Neural progenitor cell (in vitro differentiated cells): ENCODE measurements around the gene BRINP3. TPM values are rescaled to one million over a fixed set of nuclear protein-coding genes. Genes with fewer than 3 reads are reported as not detected.

Source experiments
- DNase-seq: peaks from one replicate; pipeline ENCODE4 v3.0.0-alpha.2; 2016; ENCODE audit warnings: low spot score
- H2AFZ ChIP-seq: fragments of 200-600 bp; sonication (generic); replicated peaks from 2 replicates; pipeline ENCODE4 v1.6.1; 2016; ENCODE audit warnings: antibody characterized with exemption
- H3F3A ChIP-seq: fragments of 200-600 bp; sonication (generic); 2 replicates; pipeline ENCODE4 v1.6.1; 2016; ENCODE audit warnings: antibody characterized with exemption, low read depth
- H3K27ac ChIP-seq: fragments of 200-600 bp; sonication (generic); 2 replicates; pipeline ENCODE4 v1.5.1; 2016; ENCODE audit warnings: mild to moderate bottlenecking
- H3K27me3 ChIP-seq: fragments of 200-600 bp; sonication (generic); 2 replicates; pipeline ENCODE4 v1.6.1; 2016; ENCODE audit warnings: mild to moderate bottlenecking, moderate library complexity
- H3K36me3 ChIP-seq: fragments of 200-600 bp; sonication (generic); 2 replicates; pipeline ENCODE4 v1.5.1; 2016
- H3K4me1 ChIP-seq: fragments of 200-600 bp; sonication (generic); 2 replicates; pipeline ENCODE4 v1.6.1; 2016; ENCODE audit warnings: mixed run types
- H3K4me2 ChIP-seq: fragments of 200-600 bp; sonication (generic); 2 replicates; pipeline ENCODE4 v1.6.1; 2016
- H3K4me3 ChIP-seq: fragments of 200-600 bp; sonication (generic); 2 replicates; pipeline ENCODE4 v1.5.1; 2016
- H3K79me2 ChIP-seq: fragments of 200-600 bp; sonication (generic); 2 replicates; pipeline ENCODE4 v1.6.1; 2016; ENCODE audit warnings: low read depth
- H3K9ac ChIP-seq: fragments of 200-600 bp; sonication (generic); 2 replicates; pipeline ENCODE4 v1.6.1; 2016
- H3K9me3 ChIP-seq: fragments of 200-600 bp; sonication (generic); 2 replicates; pipeline ENCODE4 v1.5.1; 2016; ENCODE audit warnings: low read depth
- H4K20me1 ChIP-seq: fragments of 200-600 bp; sonication (generic); 2 replicates; pipeline ENCODE4 v1.6.1; 2016; ENCODE audit warnings: low read depth
- H3K27ac Mint-ChIP-seq: 3 replicates; pipeline ENCODE4 v1.8.0; 2021; ENCODE audit warnings: mixed read lengths
- H3K27me3 Mint-ChIP-seq: 2 replicates; pipeline ENCODE4 v1.8.0; 2022; ENCODE audit warnings: low read depth, mild to moderate bottlenecking, inconsistent platforms, moderate library complexity, mixed read lengths; ENCODE audit not compliant: insufficient read depth
- H3K36me3 Mint-ChIP-seq: 3 replicates; pipeline ENCODE4 v1.8.0; 2021; ENCODE audit warnings: mixed read lengths
- H3K4me1 Mint-ChIP-seq: 3 replicates; pipeline ENCODE4 v1.8.0; 2021; ENCODE audit warnings: mixed read lengths
- H3K4me3 Mint-ChIP-seq: 3 replicates; pipeline ENCODE4 v1.8.0; 2021; ENCODE audit warnings: mild to moderate bottlenecking, moderate library complexity, mixed read lengths
- H3K9me3 Mint-ChIP-seq: 3 replicates; pipeline ENCODE4 v1.8.0; 2020; ENCODE audit warnings: mixed read lengths
- CTCF ChIP-seq: fragments of 200-600 bp; sonication (generic); IDR thresholded peaks from 2 replicates; pipeline ENCODE4 v1.5.1; 2017; ENCODE audit warnings: antibody characterized with exemption, mild to moderate bottlenecking
- EZH2 ChIP-seq: fragments of 200-600 bp; sonication (generic); IDR thresholded peaks from 2 replicates; pipeline ENCODE4 v1.6.1; 2017; ENCODE audit warnings: antibody characterized with exemption, mild to moderate bottlenecking, moderate library complexity
- EZH2phosphoT487 ChIP-seq: fragments of 200-600 bp; sonication (generic); IDR thresholded peaks from 2 replicates; pipeline ENCODE4 v1.6.1; 2017; ENCODE audit warnings: antibody characterized with exemption
- total RNA-seq: library from RNA; depleted of rRNA; stranded (reverse); fragments of >200 nt; gene quantifications from 2 replicates; pipeline ENCODE4 v1.2.3, GENCODE V29; 2015; ENCODE audit warnings: low replicate concordance

The BRINP3 gene
- total RNA-seq, 1 donor from 2014 or later, result not detected

GRCh38 chr1:190296453-190296852, 181.2 kb downstream of the BRINP3 start:
- no peaks in the 10 kb centered on the region for H3K4me1 Mint-ChIP-seq

GRCh38 chr1:190289897-190290296, 187.8 kb downstream of the BRINP3 start:
- Histone ChIP-seq H2AFZ (no peak overlapping the region), H3K9ac (no peak overlapping the region), H3K4me2 (no peak overlapping the region), H3K36me3 (no peaks in the 10 kb centered on the region), H3F3A (no peaks in the 10 kb centered on the region), H3K79me2 (no peaks in the 10 kb centered on the region), H3K4me1 (no peaks in the 10 kb centered on the region), H3K4me3 (no peak overlapping the region), H3K27me3 (no peaks in the 10 kb centered on the region), H4K20me1 (no peaks in the 10 kb centered on the region), H3K9me3 (no peaks in the 10 kb centered on the region), H3K27ac (no peak overlapping the region)
- DNase-seq, result no peak
- H3K36me3 Mint-ChIP-seq, result no peaks in the 10 kb centered on the region
- H3K4me1 Mint-ChIP-seq, result no peaks in the 10 kb centered on the region
- no peaks in the 10 kb centered on the region for H3K27me3 Mint-ChIP-seq
- no peak overlapping the region for H3K4me3 Mint-ChIP-seq
- TF ChIP-seq CTCF (no peak), EZH2phosphoT487 (no peak), EZH2 (no peak)
- H3K27ac Mint-ChIP-seq, result no peak overlapping the region
- no peaks in the 10 kb centered on the region for H3K9me3 Mint-ChIP-seq

More at GRCh38 chr1:190296453-190296852, 181.2 kb downstream of the BRINP3 start:
- no peaks in the 10 kb centered on the region for H3K27me3 ChIP-seq
- TF ChIP-seq EZH2phosphoT487, result no peak
- TF ChIP-seq EZH2, result no peak
- no peak for TF ChIP-seq CTCF
- H3K79me2 ChIP-seq, result no peaks in the 10 kb centered on the region
- no peaks in the 10 kb centered on the region for H3K9me3 ChIP-seq
- Mint-ChIP-seq H3K27me3 (no peaks in the 10 kb centered on the region), H3K4me3 (no peak overlapping the region), H3K27ac (no peak overlapping the region), H3K36me3 (no peaks in the 10 kb centered on the region), H3K9me3 (no peaks in the 10 kb centered on the region)
- H3F3A ChIP-seq, result no peaks in the 10 kb centered on the region
- no peak overlapping the region for H3K4me2 ChIP-seq
- no peaks in the 10 kb centered on the region for H4K20me1 ChIP-seq
- H2AFZ ChIP-seq, result no peak overlapping the region
- no peaks in the 10 kb centered on the region for H3K36me3 ChIP-seq
- H3K9ac ChIP-seq, result no peak overlapping the region
- H3K27ac ChIP-seq, result no peak overlapping the region
- no peak overlapping the region for H3K4me3 ChIP-seq
- DNase-seq, result no peak
- H3K4me1 ChIP-seq, result no peaks in the 10 kb centered on the region

- no peaks in the 10 kb centered on the region for H4K20me1 ChIP-seq
- no peak for DNase-seq
- H2AFZ ChIP-seq, result no peak overlapping the region
- no peaks in the 10 kb centered on the region for H3K9me3 ChIP-seq
- no peak overlapping the region for H3K4me3 Mint-ChIP-seq
- H3K36me3 ChIP-seq, result no peaks in the 10 kb centered on the region
- no peaks in the 10 kb centered on the region for H3K4me1 Mint-ChIP-seq
- H3F3A ChIP-seq, result no peaks in the 10 kb centered on the region
- no peak overlapping the region for H3K4me2 ChIP-seq
- H3K27ac ChIP-seq, result no peak overlapping the region
- no peaks in the 10 kb centered on the region for H3K4me1 ChIP-seq
- no peak overlapping the region for H3K9ac ChIP-seq
- no peaks in the 10 kb centered on the region for H3K27me3 Mint-ChIP-seq
- H3K4me3 ChIP-seq, result no peak overlapping the region
- H3K27me3 ChIP-seq, result no peaks in the 10 kb centered on the region
- TF ChIP-seq EZH2phosphoT487 (no peak), CTCF (no peak), EZH2 (no peak)
- no peaks in the 10 kb centered on the region for H3K79me2 ChIP-seq
- H3K9me3 Mint-ChIP-seq, result no peaks in the 10 kb centered on the region
- no peaks in the 10 kb centered on the region for H3K36me3 Mint-ChIP-seq
- H3K27ac Mint-ChIP-seq, result no peak overlapping the region
These were observed 191.6 kb downstream of the BRINP3 start for GRCh38 chr1:190286111-190286510.
